ENCODE data around the gene ITGA5.

Gene ITGA5

GRCh38 chr12:54459355-54459754 lies 40.3 kb upstream of the ITGA5 start:
- no peak for DNase-seq (ENCODE audit: extremely low read depth, insufficient read length)
- no peaks in the 10 kb centered on the region for H3K36me3 ChIP-seq (ENCODE audit: control insufficient read depth, insufficient read depth, low read length)
- no peak overlapping the region for H3K4me3 ChIP-seq (replicated peaks; ENCODE audit: low read depth, low read length)
- TF ChIP-seq CTCF (IDR thresholded peaks at IDR 0.05; ENCODE audit: insufficient read depth, low read length, poor library complexity, severe bottlenecking), result no peak
- no peaks in the 10 kb centered on the region for H3K27me3 ChIP-seq (replicated peaks; ENCODE audit: control insufficient read depth, insufficient read depth, low read length)

GRCh38 chr12:54455760-54456469 lies 36.8 kb upstream of the ITGA5 start:
- no peak overlapping the region for H3K4me3 ChIP-seq (replicated peaks; ENCODE audit: low read depth, low read length)
- H3K36me3 ChIP-seq (ENCODE audit: control insufficient read depth, insufficient read depth, low read length), result no peaks in the 10 kb centered on the region
- H3K27me3 ChIP-seq (replicated peaks; ENCODE audit: control insufficient read depth, insufficient read depth, low read length), result no peaks in the 10 kb centered on the region
- DNase-seq (ENCODE audit: extremely low read depth, insufficient read length), result no peak
- TF ChIP-seq CTCF (IDR thresholded peaks at IDR 0.05; ENCODE audit: insufficient read depth, low read length, poor library complexity, severe bottlenecking), result no peak

- Histone ChIP-seq H3K4me3 (replicated peaks; ENCODE audit: low read depth, low read length) (no peak overlapping the region), H3K36me3 (ENCODE audit: control insufficient read depth, insufficient read depth, low read length) (no peaks in the 10 kb centered on the region), H3K27me3 (replicated peaks; ENCODE audit: control insufficient read depth, insufficient read depth, low read length) (no peaks in the 10 kb centered on the region)
- no peak for DNase-seq (ENCODE audit: extremely low read depth, insufficient read length)
- no peak for TF ChIP-seq CTCF (IDR thresholded peaks at IDR 0.05; ENCODE audit: insufficient read depth, low read length, poor library complexity, severe bottlenecking)
Measured at GRCh38 chr12:54452628-54453027, 33.6 kb upstream of the ITGA5 start.

GRCh38 chr12:54448344-54448743 lies 29.3 kb upstream of the ITGA5 start:
- H3K27me3 ChIP-seq (replicated peaks; ENCODE audit: control insufficient read depth, insufficient read depth, low read length), result no peaks in the 10 kb centered on the region
- no peak for TF ChIP-seq CTCF (IDR thresholded peaks at IDR 0.05; ENCODE audit: insufficient read depth, low read length, poor library complexity, severe bottlenecking)
- DNase-seq (ENCODE audit: extremely low read depth, insufficient read length), result no peak
- H3K4me3 ChIP-seq (replicated peaks; ENCODE audit: low read depth, low read length), result no peak overlapping the region
- H3K36me3 ChIP-seq (ENCODE audit: control insufficient read depth, insufficient read depth, low read length), result no peaks in the 10 kb centered on the region

- no peaks in the 10 kb centered on the region for H3K36me3 ChIP-seq (ENCODE audit: control insufficient read depth, insufficient read depth, low read length)
- no peak overlapping the region for H3K4me3 ChIP-seq (replicated peaks; ENCODE audit: low read depth, low read length)
- TF ChIP-seq CTCF (IDR thresholded peaks at IDR 0.05; ENCODE audit: insufficient read depth, low read length, poor library complexity, severe bottlenecking), result no peak
- no peak for DNase-seq (ENCODE audit: extremely low read depth, insufficient read length)
- H3K27me3 ChIP-seq (replicated peaks; ENCODE audit: control insufficient read depth, insufficient read depth, low read length), result no peaks in the 10 kb centered on the region
Measured at GRCh38 chr12:54447917-54448316, 28.9 kb upstream of the ITGA5 start.

- Histone ChIP-seq H3K4me3 (replicated peaks; ENCODE audit: low read depth, low read length) (no peak overlapping the region), H3K36me3 (ENCODE audit: control insufficient read depth, insufficient read depth, low read length) (no peaks in the 10 kb centered on the region), H3K27me3 (replicated peaks; ENCODE audit: control insufficient read depth, insufficient read depth, low read length) (no peaks in the 10 kb centered on the region)
- no peak for DNase-seq (ENCODE audit: extremely low read depth, insufficient read length)
- no peak for TF ChIP-seq CTCF (IDR thresholded peaks at IDR 0.05; ENCODE audit: insufficient read depth, low read length, poor library complexity, severe bottlenecking)
Measured at GRCh38 chr12:54444206-54444605, 25.1 kb upstream of the ITGA5 start.

Measured in GM06990 (cell line).